Trophoblast cell (in vitro differentiated cells and primary cell): ENCODE results near the gene GNAI3.

Source experiments
- DNase-seq, 2 donors: peaks; one replicate each; pipeline ENCODE4 v3.0.0-alpha.2; 2016
- H2AFZ ChIP-seq: 2 replicates; pipeline ENCODE4 v1.6.1; 2013; ENCODE audit warnings: low read length, moderate library complexity, mild to moderate bottlenecking; ENCODE audit not compliant: insufficient read depth, poor library complexity
- H2AK5ac ChIP-seq: 2 replicates; pipeline ENCODE4 v1.6.1; 2013; ENCODE audit warnings: mild to moderate bottlenecking, low read length
- H2BK120ac ChIP-seq: 2 replicates; pipeline ENCODE4 v1.6.1; 2013; ENCODE audit warnings: low read length, mild to moderate bottlenecking, moderate library complexity; ENCODE audit not compliant: insufficient read depth, poor library complexity
- H2BK12ac ChIP-seq: 2 replicates; pipeline ENCODE4 v1.6.1; 2013; ENCODE audit warnings: mild to moderate bottlenecking, low read length, moderate library complexity
- H2BK5ac ChIP-seq: 2 replicates; pipeline ENCODE4 v1.6.1; 2013; ENCODE audit warnings: low read length, low read depth, moderate library complexity, mild to moderate bottlenecking; ENCODE audit not compliant: poor library complexity
- H3K14ac ChIP-seq: 2 replicates; pipeline ENCODE4 v1.6.1; 2013; ENCODE audit warnings: mild to moderate bottlenecking, low read length
- H3K18ac ChIP-seq: 2 replicates; pipeline ENCODE4 v1.6.1; 2013; ENCODE audit warnings: mild to moderate bottlenecking, low read length
- H3K23ac ChIP-seq: 2 replicates; pipeline ENCODE4 v1.6.1; 2013; ENCODE audit warnings: low read length
- H3K27ac ChIP-seq: 2 replicates; pipeline ENCODE4 v1.5.1; 2013; ENCODE audit warnings: low read depth, mild to moderate bottlenecking, inconsistent platforms, low read length, moderate library complexity
- H3K27me3 ChIP-seq: 2 replicates; pipeline ENCODE4 v1.6.1; 2013; ENCODE audit warnings: inconsistent platforms, mild to moderate bottlenecking, low read length, moderate library complexity; ENCODE audit not compliant: insufficient read depth
- H3K36me3 ChIP-seq, 2 experiments: 1 replicate in 1 of 2; 2 replicates in 1 of 2; pipeline ENCODE4 v1.6.1; 2013; ENCODE audit warnings: low read length in 2 of 2, mild to moderate bottlenecking in 2 of 2, moderate library complexity in 1 of 2; ENCODE audit not compliant: insufficient read depth in 2 of 2, control insufficient read depth in 1 of 2
- H3K4ac ChIP-seq: 2 replicates; pipeline ENCODE4 v1.6.1; 2013; ENCODE audit warnings: low read depth, mild to moderate bottlenecking, low read length, moderate library complexity
- H3K4me1 ChIP-seq, 2 experiments: 1 replicate in 1 of 2; 2 replicates in 1 of 2; pipeline ENCODE4 v1.6.1; 2013; ENCODE audit warnings: low read length in 2 of 2, mild to moderate bottlenecking in 2 of 2, moderate library complexity in 1 of 2; ENCODE audit not compliant: insufficient read depth in 2 of 2, control insufficient read depth in 1 of 2
- H3K4me2 ChIP-seq: 2 replicates; pipeline ENCODE4 v1.6.1; 2013; ENCODE audit warnings: inconsistent platforms, mild to moderate bottlenecking, low read length, moderate library complexity
- H3K4me3 ChIP-seq: 2 replicates; pipeline ENCODE4 v1.5.1; 2013; ENCODE audit warnings: mild to moderate bottlenecking, low read depth, low read length, inconsistent platforms
- H3K79me1 ChIP-seq: one replicate; pipeline ENCODE4 v1.6.1; 2013; ENCODE audit warnings: low read length
- H3K79me2 ChIP-seq: 2 replicates; pipeline ENCODE4 v1.6.1; 2013; ENCODE audit warnings: low read length, mild to moderate bottlenecking; ENCODE audit not compliant: control insufficient read depth, insufficient read depth, poor library complexity
- H3K9ac ChIP-seq: 2 replicates; pipeline ENCODE4 v1.6.1; 2013; ENCODE audit warnings: mild to moderate bottlenecking, low read length
- H3K9me3 ChIP-seq: 2 replicates; pipeline ENCODE4 v1.6.1; 2013; ENCODE audit warnings: low read depth, mild to moderate bottlenecking, control low read depth, inconsistent platforms, low read length; ENCODE audit not compliant: insufficient read depth
- H4K12ac ChIP-seq: 2 replicates; pipeline ENCODE4 v1.6.1; 2013; ENCODE audit warnings: low read depth, mild to moderate bottlenecking, low read length, moderate library complexity
- H4K8ac ChIP-seq: 2 replicates; pipeline ENCODE4 v1.6.1; 2013; ENCODE audit warnings: low read depth, mild to moderate bottlenecking, low read length, moderate library complexity
- H4K91ac ChIP-seq: one replicate; pipeline ENCODE4 v1.6.1; 2013; ENCODE audit warnings: low read depth, mild to moderate bottlenecking, low read length, moderate library complexity
- WGBS: extraction: QIAGEN DNeasy Blood & Tissue Kit; methylation state at CpG from one replicate; pipeline ENCODE4 v1.1.7; 2013; ENCODE audit warnings: missing lambda C conversion rate; ENCODE audit not compliant: insufficient read length, insufficient coverage; ENCODE audit errors: extremely low coverage; 5-methylcytosine and 5-hydroxymethylcytosine counted together

Gene GNAI3

GRCh38 chr1:109531826-109532364 lies 16.5 kb upstream of the GNAI3 start:
- H2AK5ac ChIP-seq, result no peak overlapping the region
- H4K8ac ChIP-seq, result no peak overlapping the region
- no peak overlapping the region for H3K4me3 ChIP-seq
- no peak overlapping the region for H4K91ac ChIP-seq
- H3K27me3 ChIP-seq, result no peaks in the 10 kb centered on the region
- no peak overlapping the region for H3K23ac ChIP-seq
- no peak overlapping the region for H3K9ac ChIP-seq
- no peak for DNase-seq
- H3K36me3 ChIP-seq, result no peaks in the 10 kb centered on the region
- H3K4ac ChIP-seq, result no peak overlapping the region
- no peaks in the 10 kb centered on the region for H3K79me1 ChIP-seq
- H3K4me1 ChIP-seq, result peaks cover 0 to 2% of the 10 kb centered on the region in 2 experiments
- no peak overlapping the region for H4K12ac ChIP-seq
- no peak overlapping the region for H2BK5ac ChIP-seq
- no peak overlapping the region for H3K4me2 ChIP-seq
- H3K14ac ChIP-seq, result no peak overlapping the region
- no peaks in the 10 kb centered on the region for H3K79me2 ChIP-seq
- H2BK12ac ChIP-seq, result no peak overlapping the region
- no CpG with 5 or more reads among the region's 16 CpGs for WGBS
- peaks cover 2% of the 10 kb centered on the region for H3K9me3 ChIP-seq
- H2BK120ac ChIP-seq, result no peak overlapping the region
- no peak overlapping the region for H2AFZ ChIP-seq
- H3K18ac ChIP-seq, result no peak overlapping the region
- H3K27ac ChIP-seq, result no peak overlapping the region

GRCh38 chr1:109532365-109533136 lies 15.9 kb upstream of the GNAI3 start:
- H3K79me2 ChIP-seq, result no peaks in the 10 kb centered on the region
- DNase-seq, result peak; percentile 63 to 90
- no peak overlapping the region for H3K14ac ChIP-seq
- H3K9ac ChIP-seq, result no peak overlapping the region
- H4K8ac ChIP-seq, result peak overlapping the region; percentile 77
- H2BK120ac ChIP-seq, result no peak overlapping the region
- H3K4me3 ChIP-seq, result no peak overlapping the region
- H3K23ac ChIP-seq, result no peak overlapping the region
- H3K79me1 ChIP-seq, result no peaks in the 10 kb centered on the region
- H3K4ac ChIP-seq, result no peak overlapping the region
- peaks cover 2% of the 10 kb centered on the region for H3K9me3 ChIP-seq
- no peak overlapping the region for H2AK5ac ChIP-seq
- H3K4me2 ChIP-seq, result peak overlapping the region; percentile 13
- H4K12ac ChIP-seq, result peak overlapping the region; percentile 25
- no peak overlapping the region for H3K18ac ChIP-seq
- H3K4me1 ChIP-seq, result peaks cover 0 to 2% of the 10 kb centered on the region in 2 experiments
- H3K27me3 ChIP-seq, result no peaks in the 10 kb centered on the region
- H2BK12ac ChIP-seq, result no peak overlapping the region
- peak overlapping the region; percentile 8 for H4K91ac ChIP-seq
- no peaks in the 10 kb centered on the region for H3K36me3 ChIP-seq
- no peak overlapping the region for H3K27ac ChIP-seq
- WGBS, result no CpG with 5 or more reads among the region's 12 CpGs
- no peak overlapping the region for H2BK5ac ChIP-seq
- peak overlapping the region; percentile 24 for H2AFZ ChIP-seq

GRCh38 chr1:109534307-109534858 lies 14.0 kb upstream of the GNAI3 start:
- H3K9ac ChIP-seq, result no peak overlapping the region

GRCh38 chr1:109535481-109535880 lies 12.9 kb upstream of the GNAI3 start:
- Histone ChIP-seq H3K79me2 (no peaks in the 10 kb centered on the region), H3K36me3 (no peaks in the 10 kb centered on the region), H3K18ac (no peak overlapping the region), H4K12ac (no peak overlapping the region), H3K4me1 (peaks cover 0 to 2% of the 10 kb centered on the region in 2 experiments), H2BK5ac (no peak overlapping the region), H3K27me3 (no peaks in the 10 kb centered on the region), H4K91ac (no peak overlapping the region), H3K79me1 (no peaks in the 10 kb centered on the region), H3K23ac (no peak overlapping the region), H3K9me3 (no peaks in the 10 kb centered on the region), H2AFZ (no peak overlapping the region), H3K4ac (no peak overlapping the region), H2BK12ac (no peak overlapping the region), H2AK5ac (no peak overlapping the region), H3K4me2 (no peak overlapping the region), H3K9ac (no peak overlapping the region), H3K27ac (no peak overlapping the region), H3K4me3 (no peak overlapping the region), H4K8ac (no peak overlapping the region), H2BK120ac (no peak overlapping the region), H3K14ac (no peak overlapping the region)
- WGBS, result no CpG with 5 or more reads among the region's 4 CpGs
- no peak for DNase-seq

More at GRCh38 chr1:109534307-109534858, 14.0 kb upstream of the GNAI3 start:
- peaks cover 2% of the 10 kb centered on the region for H3K9me3 ChIP-seq
- no peaks in the 10 kb centered on the region for H3K79me1 ChIP-seq
- H4K91ac ChIP-seq, result no peak overlapping the region
- H3K79me2 ChIP-seq, result no peaks in the 10 kb centered on the region
- H2AFZ ChIP-seq, result no peak overlapping the region
- DNase-seq, result no peak
- H3K36me3 ChIP-seq, result no peaks in the 10 kb centered on the region
- no peak overlapping the region for H3K4me3 ChIP-seq
- no peak overlapping the region for H4K8ac ChIP-seq
- H3K27ac ChIP-seq, result no peak overlapping the region
- no peak overlapping the region for H4K12ac ChIP-seq
- no peak overlapping the region for H3K4ac ChIP-seq
- no peak overlapping the region for H3K23ac ChIP-seq
- no peak overlapping the region for H2AK5ac ChIP-seq
- no peak overlapping the region for H3K4me2 ChIP-seq
- no peak overlapping the region for H2BK12ac ChIP-seq
- no CpG with 5 or more reads among the region's 1 CpG for WGBS
- H3K14ac ChIP-seq, result no peak overlapping the region
- H3K18ac ChIP-seq, result no peak overlapping the region
- peaks cover 0 to 2% of the 10 kb centered on the region in 2 experiments for H3K4me1 ChIP-seq
- no peaks in the 10 kb centered on the region for H3K27me3 ChIP-seq
- H2BK120ac ChIP-seq, result no peak overlapping the region
- H2BK5ac ChIP-seq, result no peak overlapping the region
